Activated T-cell treated with anti-CD3 and anti-CD28 coated beads, Interleukin-2, amount 50 U/mL, for 72 hours (primary cell): ENCODE measurements around the gene ATP13A1. TPM values are rescaled to one million over a fixed set of nuclear protein-coding genes. Genes with fewer than 3 reads are reported as not detected.
"Not testable (repeated sequence)": the region's sequence is repeated elsewhere in the genome, so short reads cannot be mapped to it uniquely, and the experiment has no call there.

ENCODE experiments used
- ATAC-seq, 2 donors: fragments of 150-1000 bp; cut with Tn5 transposase; replicated peaks in 1 of 2; 2 replicates each; pipeline ENCODE4 v1.10.0; 2021; ENCODE audit warnings: moderate library complexity in 2 of 2, mild to moderate bottlenecking in 1 of 2
- DNase-seq, 2 donors: peaks; one replicate each; pipeline ENCODE4 v3.0.0; 2021 to 2022; ENCODE audit warnings: mixed read lengths in 1 of 2
- H3K27ac Mint-ChIP-seq: one replicate; pipeline ENCODE4 v1.8.0; 2022; ENCODE audit warnings: mild to moderate bottlenecking, moderate library complexity, mixed read lengths
- H3K27me3 Mint-ChIP-seq: one replicate; pipeline ENCODE4 v1.8.0; 2022; ENCODE audit warnings: low read depth, mixed read lengths
- H3K36me3 Mint-ChIP-seq, 2 donors: one replicate each; pipeline ENCODE4 v1.8.0; 2022; ENCODE audit warnings: mixed read lengths in 2 of 2, mild to moderate bottlenecking in 1 of 2; ENCODE audit not compliant: insufficient read depth in 2 of 2
- H3K4me1 Mint-ChIP-seq: one replicate; pipeline ENCODE4 v1.8.0; 2022; ENCODE audit warnings: low read depth, mixed read lengths
- H3K4me3 Mint-ChIP-seq, 2 donors: one replicate each; pipeline ENCODE4 v1.8.0; 2022; ENCODE audit warnings: mild to moderate bottlenecking in 2 of 2, mixed read lengths in 2 of 2, moderate library complexity in 2 of 2
- H3K9me3 Mint-ChIP-seq, 2 donors: one replicate each; pipeline ENCODE4 v1.8.0; 2022; ENCODE audit warnings: mixed read lengths in 2 of 2
- total RNA-seq, 2 donors: library from RNA; stranded (reverse); gene quantifications; one replicate each; pipeline ENCODE4 v1.2.3, GENCODE V29; 2022

ATP13A1 gene
- total RNA-seq, 2 donors from 2014 or later = 48.8 to 65.4 TPM

GRCh38 chr19:19686119-19686518, 22.6 kb upstream of the ATP13A1 start:
- DNase-seq, H3K27ac Mint-ChIP-seq, H3K27me3 Mint-ChIP-seq, H3K4me3 Mint-ChIP-seq, H3K4me1 Mint-ChIP-seq: not testable (repeated sequence)
- Mint-ChIP-seq H3K9me3 (peaks cover 14 to 16% of the 10 kb centered on the region in 2 donors), H3K36me3 (peaks cover 22 to 44% of the 10 kb centered on the region in 2 donors)
- peak in 1 of 2 donors; percentile 6 for ATAC-seq

GRCh38 chr19:19679176-19680073, 15.9 kb upstream of the ATP13A1 start:
- ATAC-seq (no peak), DNase-seq (no peak)
- Mint-ChIP-seq H3K27ac (peak overlapping the region; percentile 19), H3K27me3 (no peaks in the 10 kb centered on the region), H3K9me3 (peaks cover 20 to 29% of the 10 kb centered on the region in 2 donors), H3K36me3 (peaks cover 50 to 88% of the 10 kb centered on the region in 2 donors), H3K4me1 (peaks cover 1% of the 10 kb centered on the region), H3K4me3 (no peak overlapping the region)

GRCh38 chr19:19677579-19677978, 14.1 kb upstream of the ATP13A1 start:
- Mint-ChIP-seq H3K9me3 (peaks cover 13 to 22% of the 10 kb centered on the region in 2 donors), H3K27ac (peak overlapping the region; percentile 69), H3K27me3 (no peaks in the 10 kb centered on the region)

GRCh38 chr19:19674315-19674714, 10.8 kb upstream of the ATP13A1 start:
- H3K9me3 Mint-ChIP-seq = peaks cover 13 to 14% of the 10 kb centered on the region in 2 donors
- no peak for DNase-seq
- H3K4me1 Mint-ChIP-seq = peaks cover 29% of the 10 kb centered on the region
- no peak overlapping the region for H3K4me3 Mint-ChIP-seq
- no peak overlapping the region for H3K27ac Mint-ChIP-seq
- no peaks in the 10 kb centered on the region for H3K27me3 Mint-ChIP-seq
- peaks cover 44 to 84% of the 10 kb centered on the region in 2 donors for H3K36me3 Mint-ChIP-seq
- ATAC-seq = no peak

More at GRCh38 chr19:19677579-19677978, 14.1 kb upstream of the ATP13A1 start:
- DNase-seq = no peak
- Mint-ChIP-seq H3K4me1 (peaks cover 9% of the 10 kb centered on the region), H3K36me3 (peaks cover 47 to 84% of the 10 kb centered on the region in 2 donors), H3K4me3 (peak overlapping the region in 1 of 2 donors; percentile 18)
- no peak for ATAC-seq

GRCh38 chr19:19672816-19673215, 9.3 kb upstream of the ATP13A1 start:
- ATAC-seq = no peak
- Mint-ChIP-seq H3K4me3 (peak overlapping the region in 1 of 2 donors; percentile 27), H3K36me3 (peaks cover 38 to 75% of the 10 kb centered on the region in 2 donors), H3K27ac (peak overlapping the region; percentile 72), H3K27me3 (no peaks in the 10 kb centered on the region), H3K9me3 (peaks cover 7 to 8% of the 10 kb centered on the region in 2 donors), H3K4me1 (peaks cover 37% of the 10 kb centered on the region)
- no peak for DNase-seq

- Mint-ChIP-seq H3K4me1 (peaks cover 42% of the 10 kb centered on the region), H3K9me3 (no peaks in the 10 kb centered on the region), H3K4me3 (peak overlapping the region; percentile 91 to 92), H3K27ac (peak overlapping the region; percentile 90), H3K36me3 (peaks cover 21 to 54% of the 10 kb centered on the region in 2 donors), H3K27me3 (no peaks in the 10 kb centered on the region)
- ATAC-seq (no peak), DNase-seq (no peak)
Measured at GRCh38 chr19:19670070-19670551, 6.6 kb upstream of the ATP13A1 start.

- peaks cover 38% of the 10 kb centered on the region for H3K4me1 Mint-ChIP-seq
- no peaks in the 10 kb centered on the region for H3K27me3 Mint-ChIP-seq
- H3K36me3 Mint-ChIP-seq = peaks cover 13 to 45% of the 10 kb centered on the region in 2 donors
- ATAC-seq (peak; percentile 76 to 80), DNase-seq (peak; percentile 97 to 98)
- peak within 1 kb of the TSS; percentile 91 to 92 for H3K4me3 Mint-ChIP-seq
- no peaks in the 10 kb centered on the region for H3K9me3 Mint-ChIP-seq
- peak within 1 kb of the TSS; percentile 96 for H3K27ac Mint-ChIP-seq
Measured at GRCh38 chr19:19668230-19669012, 4.9 kb upstream of the ATP13A1 start, which contains the start of gene ZNF101. TSS of gene ZNF101 (plus strand) at chr19:19668839. CDS start at chr19:19668964, 125 bp downstream.

- not testable (repeated sequence) for DNase-seq, ATAC-seq, H3K27ac Mint-ChIP-seq, H3K9me3 Mint-ChIP-seq, H3K27me3 Mint-ChIP-seq
- H3K36me3 Mint-ChIP-seq = peaks cover 16 to 25% of the 10 kb centered on the region in 2 donors
- H3K4me1 Mint-ChIP-seq = peaks cover 49% of the 10 kb centered on the region
- peak overlapping the region; percentile 34 to 37 for H3K4me3 Mint-ChIP-seq
Measured at GRCh38 chr19:19665420-19665948, 2.0 kb upstream of the ATP13A1 start.

- Mint-ChIP-seq H3K36me3 (peaks cover 16 to 17% of the 10 kb centered on the region in 2 donors), H3K27ac (peak overlapping the region; percentile 66), H3K4me1 (peaks cover 31% of the 10 kb centered on the region), H3K9me3 (no peaks in the 10 kb centered on the region), H3K4me3 (peak overlapping the region; percentile 93 to 98), H3K27me3 (no peaks in the 10 kb centered on the region)
- ATAC-seq (peak in 1 of 2 donors; percentile 3), DNase-seq (no peak)
Measured at GRCh38 chr19:19662871-19663255, 613 bp downstream of the ATP13A1 start.

GRCh38 chr19:19662344-19662743, 1.1 kb downstream of the ATP13A1 start:
- no peak for ATAC-seq
- Mint-ChIP-seq H3K4me1 (peaks cover 26% of the 10 kb centered on the region), H3K36me3 (peaks cover 16 to 21% of the 10 kb centered on the region in 2 donors), H3K9me3 (no peaks in the 10 kb centered on the region), H3K27ac (peak overlapping the region; percentile 66), H3K4me3 (peak overlapping the region; percentile 93 to 98), H3K27me3 (no peaks in the 10 kb centered on the region)
- DNase-seq = no peak

- Mint-ChIP-seq H3K27ac (peak overlapping the region; percentile 66), H3K36me3 (peaks cover 18 to 22% of the 10 kb centered on the region in 2 donors), H3K4me3 (peak overlapping the region; percentile 93 to 98), H3K27me3 (no peaks in the 10 kb centered on the region), H3K4me1 (peaks cover 26% of the 10 kb centered on the region), H3K9me3 (no peaks in the 10 kb centered on the region)
- DNase-seq (peak; percentile 39 to 56), ATAC-seq (peak in 1 of 2 donors; percentile 35)
Measured at GRCh38 chr19:19661675-19662251, 1.7 kb downstream of the ATP13A1 start.

- Mint-ChIP-seq H3K4me1 (peaks cover 26% of the 10 kb centered on the region), H3K27me3 (no peaks in the 10 kb centered on the region), H3K27ac (peak overlapping the region; percentile 66), H3K4me3 (peak overlapping the region; percentile 93 to 98), H3K9me3 (no peaks in the 10 kb centered on the region), H3K36me3 (peaks cover 19 to 24% of the 10 kb centered on the region in 2 donors)
- no peak for ATAC-seq
- DNase-seq = no peak
Measured at GRCh38 chr19:19661141-19661674, 2.3 kb downstream of the ATP13A1 start.
